HFF-Myc (cell line): ENCODE data around the gene JAK1.

ENCODE experiments used
- DNase-seq: peaks from one replicate; pipeline ENCODE4 v3.0.0-alpha.2; 2011; ENCODE audit warnings: low read depth; ENCODE audit errors: extremely low read depth
- H3K4me3 ChIP-seq: replicated peaks from 2 replicates; pipeline ENCODE4 v1.5.1; 2011; ENCODE audit warnings: low read depth, mild to moderate bottlenecking, control low read depth, low read length
- CTCF ChIP-seq: IDR thresholded peaks from 2 replicates; pipeline ENCODE4 v1.5.1; 2012; ENCODE audit warnings: mild to moderate bottlenecking, low read depth, low read length, control low read depth; ENCODE audit errors: missing control alignments

Gene JAK1

GRCh38 chr1:64966158-64966971 lies at the start of gene JAK1:
Gene JAK1, minus strand, starts transcription at chr1:64966549. Its CDS starts 80,285 bp downstream, at chr1:64886264.
- DNase-seq: no peak
- peak within 1 kb of the TSS; percentile 89 for H3K4me3 ChIP-seq

GRCh38 chr1:65014321-65014720 lies 48.0 kb upstream of the JAK1 start:
- TF ChIP-seq CTCF: no peak
- H3K4me3 ChIP-seq: no peak overlapping the region
- no peak for DNase-seq

More at GRCh38 chr1:64966158-64966971, at the start of gene JAK1:
- TF ChIP-seq CTCF: no peak

- no peak for TF ChIP-seq CTCF
- DNase-seq: no peak
- H3K4me3 ChIP-seq: no peak overlapping the region
These were observed 45.6 kb upstream of the JAK1 start for GRCh38 chr1:65011983-65012382.

DNA sequence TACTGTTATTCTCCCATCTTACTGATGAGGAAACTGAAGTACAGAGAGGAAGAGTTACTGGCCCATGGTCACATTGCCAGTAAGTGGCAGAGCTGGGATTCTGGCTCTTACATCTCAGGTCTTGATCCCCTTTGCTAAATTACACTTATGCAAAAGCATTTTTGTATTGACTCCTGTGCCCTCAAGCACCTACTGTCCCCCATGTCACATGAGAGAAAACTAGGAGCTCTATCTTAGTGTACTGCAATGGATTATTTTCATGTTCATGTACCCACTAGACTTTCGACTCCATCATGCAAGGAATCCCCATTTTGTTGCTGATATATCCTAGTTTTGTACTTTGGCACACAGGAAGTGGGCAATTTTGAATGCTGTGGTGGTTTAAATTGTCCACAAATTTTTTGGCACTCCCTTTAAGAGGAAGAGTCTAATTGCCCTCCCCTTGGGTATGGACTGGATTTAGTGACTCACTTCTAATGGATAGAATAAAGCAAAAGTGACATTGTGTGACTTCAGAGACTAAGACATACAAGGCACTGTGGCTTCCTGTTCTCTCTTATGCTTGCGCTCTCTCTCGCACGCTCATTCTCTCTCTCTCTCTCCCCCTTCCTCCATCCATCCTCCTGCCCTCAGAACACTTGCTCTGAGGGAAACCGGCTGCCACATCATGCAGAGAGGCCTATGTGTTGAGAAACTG lies 43.5 kb upstream of the JAK1 start:
- TF ChIP-seq CTCF: no peak
- H3K4me3 ChIP-seq: no peak overlapping the region
- no peak for DNase-seq

- no peak for TF ChIP-seq CTCF
These were observed 42.8 kb upstream of the JAK1 start for GRCh38 chr1:65009176-65009575.

GRCh38 chr1:65006806-65007205 lies 40.5 kb upstream of the JAK1 start:
- no peak for TF ChIP-seq CTCF
- DNase-seq: no peak
- H3K4me3 ChIP-seq: no peak overlapping the region

More at GRCh38 chr1:65009176-65009575, 42.8 kb upstream of the JAK1 start:
- no peak for DNase-seq
- no peak overlapping the region for H3K4me3 ChIP-seq
